Calu3 (cell line): ENCODE measurements around the gene UBTD2. TPM values are rescaled to one million over a fixed set of nuclear protein-coding genes. Genes with fewer than 3 reads are reported as not detected.

Source experiments
- BruUV-seq: library from RNA; stranded (reverse); fragments of 400-500 nt; replicated peaks from 2 replicates; lab custom pipeline; 2021; lab: Mats Ljungman, UMichigan
- CTCF ChIA-PET: fragments of 300-600 bp; sonication (Branson Sonifier 250); formaldehyde crosslinking; loops from one replicate; lab custom pipeline; 2022; ENCODE audit warnings: antibody characterized with exemption; lab: Charles Lee
- DNase-seq: peaks from one replicate; pipeline ENCODE4 v3.0.0; 2022
- H3K27ac Mint-ChIP-seq: one replicate; pipeline ENCODE4 v1.8.0; 2022; ENCODE audit warnings: mixed read lengths; ENCODE audit not compliant: unreplicated experiment
- H3K27me3 Mint-ChIP-seq: one replicate; pipeline ENCODE4 v1.8.0; 2022; ENCODE audit warnings: mixed read lengths; ENCODE audit not compliant: unreplicated experiment
- H3K36me3 Mint-ChIP-seq: one replicate; pipeline ENCODE4 v1.8.0; 2022; ENCODE audit warnings: mild to moderate bottlenecking, moderate library complexity, mixed read lengths; ENCODE audit not compliant: insufficient read depth, unreplicated experiment
- H3K4me1 Mint-ChIP-seq: one replicate; pipeline ENCODE4 v1.8.0; 2022; ENCODE audit warnings: mild to moderate bottlenecking, low read depth, mixed read lengths; ENCODE audit not compliant: unreplicated experiment
- H3K4me3 Mint-ChIP-seq: one replicate; pipeline ENCODE4 v1.8.0; 2022; ENCODE audit warnings: mild to moderate bottlenecking, low read depth, moderate library complexity, mixed read lengths; ENCODE audit not compliant: unreplicated experiment
- H3K9me3 Mint-ChIP-seq: one replicate; pipeline ENCODE4 v1.8.0; 2022; ENCODE audit warnings: low read depth, mixed read lengths; ENCODE audit not compliant: unreplicated experiment
- intact Hi-C: fragments of 100-400 bp; cut with micrococcal nuclease; formaldehyde crosslinking; loops from one replicate; pipeline ENCODE4 v1.10.0; 2022; ENCODE audit not compliant: unreplicated experiment
- total RNA-seq: library from RNA; stranded (reverse); gene quantifications from 2 replicates; pipeline ENCODE4 v1.2.3, GENCODE V29; 2022
- TF ChIP-seq, protein P1 (sequence below): fragments of 200-600 bp; IDR thresholded peaks from one replicate; pipeline ENCODE4 v1.8.0; 2022; ENCODE audit warnings: antibody characterized with exemption; ENCODE audit not compliant: unreplicated experiment

The UBTD2 gene
- total RNA-seq, 1 experiment from 2014 or later, result 21.1 TPM

DNA sequence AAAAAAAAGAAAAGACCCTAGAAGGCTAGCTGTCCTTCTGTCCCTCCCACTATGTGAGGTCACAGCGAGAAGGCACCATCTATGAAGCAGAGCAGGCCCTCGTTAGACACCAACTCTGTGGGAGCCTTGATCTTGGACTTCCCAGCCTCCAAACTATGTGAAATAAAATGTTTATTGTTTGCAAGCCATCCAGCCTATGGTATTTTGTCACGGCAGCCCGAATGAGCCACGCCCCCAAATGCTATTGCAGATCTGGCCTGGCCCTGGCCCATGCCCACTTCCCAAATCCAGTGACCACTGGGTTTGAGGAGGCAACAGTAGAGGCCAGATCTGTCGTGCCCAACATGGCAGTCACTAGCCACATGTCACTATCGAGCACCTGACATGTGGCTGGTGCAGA, 106.4 kb downstream of the UBTD2 start:
- H3K4me3 Mint-ChIP-seq, result no peak overlapping the region
- no peak for DNase-seq
- H3K36me3 Mint-ChIP-seq, result peaks cover 4% of the 10 kb centered on the region
- CTCF ChIA-PET, result interaction anchor here (1.1 kb wide), 1 partner anchor 11 kb away, joined by 3 read pairs; the partner anchor contains the start of gene STK10
- no peak overlapping the region for H3K27ac Mint-ChIP-seq
- TF ChIP-seq, protein P1, sequence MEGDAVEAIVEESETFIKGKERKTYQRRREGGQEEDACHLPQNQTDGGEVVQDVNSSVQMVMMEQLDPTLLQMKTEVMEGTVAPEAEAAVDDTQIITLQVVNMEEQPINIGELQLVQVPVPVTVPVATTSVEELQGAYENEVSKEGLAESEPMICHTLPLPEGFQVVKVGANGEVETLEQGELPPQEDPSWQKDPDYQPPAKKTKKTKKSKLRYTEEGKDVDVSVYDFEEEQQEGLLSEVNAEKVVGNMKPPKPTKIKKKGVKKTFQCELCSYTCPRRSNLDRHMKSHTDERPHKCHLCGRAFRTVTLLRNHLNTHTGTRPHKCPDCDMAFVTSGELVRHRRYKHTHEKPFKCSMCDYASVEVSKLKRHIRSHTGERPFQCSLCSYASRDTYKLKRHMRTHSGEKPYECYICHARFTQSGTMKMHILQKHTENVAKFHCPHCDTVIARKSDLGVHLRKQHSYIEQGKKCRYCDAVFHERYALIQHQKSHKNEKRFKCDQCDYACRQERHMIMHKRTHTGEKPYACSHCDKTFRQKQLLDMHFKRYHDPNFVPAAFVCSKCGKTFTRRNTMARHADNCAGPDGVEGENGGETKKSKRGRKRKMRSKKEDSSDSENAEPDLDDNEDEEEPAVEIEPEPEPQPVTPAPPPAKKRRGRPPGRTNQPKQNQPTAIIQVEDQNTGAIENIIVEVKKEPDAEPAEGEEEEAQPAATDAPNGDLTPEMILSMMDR, result no peak
- no peaks in the 10 kb centered on the region for H3K27me3 Mint-ChIP-seq
- peaks cover 8% of the 10 kb centered on the region for H3K4me1 Mint-ChIP-seq
- H3K9me3 Mint-ChIP-seq, result no peaks in the 10 kb centered on the region
- intact Hi-C loops, result no loop called here
- BruUV-seq, result no TSS peak

DNA sequence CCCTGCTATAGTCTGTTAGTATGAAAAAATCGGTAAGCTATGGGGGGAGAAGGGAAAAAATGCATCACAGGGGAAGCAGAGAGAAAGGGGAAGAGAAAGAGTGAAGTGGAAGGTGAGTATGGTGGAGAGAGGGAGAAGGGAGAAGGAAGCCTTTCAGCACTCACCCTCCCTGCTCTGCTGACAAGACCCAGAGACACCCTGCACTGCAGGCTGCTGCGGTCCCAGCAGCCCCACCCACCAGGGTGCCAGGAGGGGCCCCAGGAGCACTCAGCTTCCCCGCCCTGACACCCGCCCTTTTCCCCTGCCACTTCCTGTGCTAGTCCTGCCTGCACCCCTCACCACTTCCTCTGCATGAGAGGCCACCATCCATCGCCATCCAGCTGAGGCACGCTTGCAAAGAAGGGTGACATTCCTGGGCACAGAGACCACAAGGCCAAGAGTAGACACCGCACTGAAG, 108.3 kb downstream of the UBTD2 start:
- H3K27me3 Mint-ChIP-seq, result no peaks in the 10 kb centered on the region

DNA sequence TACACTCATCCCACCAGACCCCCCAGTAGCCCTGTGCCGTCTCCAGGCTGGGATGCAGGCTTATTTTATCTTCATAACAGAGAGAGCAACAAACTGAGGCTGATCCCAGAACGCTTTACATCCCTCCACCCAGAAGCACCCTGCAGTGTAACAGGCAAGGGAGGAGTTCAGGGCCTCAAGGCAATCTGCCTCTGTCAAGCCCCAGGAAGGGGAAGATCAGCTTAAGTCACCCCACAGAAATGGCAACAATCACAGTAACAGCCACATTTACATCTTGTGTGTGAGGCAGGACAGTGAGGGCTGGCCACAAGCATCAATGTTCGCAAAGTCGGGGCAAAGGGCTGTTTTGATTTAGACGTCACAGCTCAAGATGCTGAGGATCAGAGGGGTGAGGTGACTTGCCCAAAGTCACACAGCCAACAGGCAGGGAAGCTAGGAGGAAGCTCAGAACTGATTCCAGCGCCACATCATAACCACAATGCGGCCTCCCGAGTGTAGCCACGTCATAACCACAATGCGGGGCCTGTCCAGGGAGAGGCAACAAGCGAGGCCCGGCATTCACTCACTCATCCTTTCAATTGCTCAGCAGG, 109.9 kb downstream of the UBTD2 start:
- CTCF ChIA-PET, result interaction anchor here (1.3 kb wide), 1 partner anchor 11 kb away, joined by 3 read pairs; no protein-coding TSS in a partner anchor
- Mint-ChIP-seq H3K27ac (no peak overlapping the region), H3K36me3 (peaks cover 4% of the 10 kb centered on the region), H3K4me1 (peaks cover 8% of the 10 kb centered on the region), H3K9me3 (no peaks in the 10 kb centered on the region), H3K27me3 (no peaks in the 10 kb centered on the region), H3K4me3 (no peak overlapping the region)
- TF ChIP-seq, protein P1, result no peak
- DNase-seq, result no peak
- BruUV-seq, result no TSS peak
- intact Hi-C loops, result no loop called here

More for the DNA sequence above, 108.3 kb downstream of the UBTD2 start:
- peaks cover 4% of the 10 kb centered on the region for H3K36me3 Mint-ChIP-seq
- DNase-seq, result no peak
- intact Hi-C loops, result no loop called here
- TF ChIP-seq, protein P1, result no peak
- no peaks in the 10 kb centered on the region for H3K9me3 Mint-ChIP-seq
- CTCF ChIA-PET, result no interaction called here
- H3K27ac Mint-ChIP-seq, result no peak overlapping the region
- no TSS peak for BruUV-seq
- H3K4me3 Mint-ChIP-seq, result no peak overlapping the region
- peaks cover 8% of the 10 kb centered on the region for H3K4me1 Mint-ChIP-seq

DNA sequence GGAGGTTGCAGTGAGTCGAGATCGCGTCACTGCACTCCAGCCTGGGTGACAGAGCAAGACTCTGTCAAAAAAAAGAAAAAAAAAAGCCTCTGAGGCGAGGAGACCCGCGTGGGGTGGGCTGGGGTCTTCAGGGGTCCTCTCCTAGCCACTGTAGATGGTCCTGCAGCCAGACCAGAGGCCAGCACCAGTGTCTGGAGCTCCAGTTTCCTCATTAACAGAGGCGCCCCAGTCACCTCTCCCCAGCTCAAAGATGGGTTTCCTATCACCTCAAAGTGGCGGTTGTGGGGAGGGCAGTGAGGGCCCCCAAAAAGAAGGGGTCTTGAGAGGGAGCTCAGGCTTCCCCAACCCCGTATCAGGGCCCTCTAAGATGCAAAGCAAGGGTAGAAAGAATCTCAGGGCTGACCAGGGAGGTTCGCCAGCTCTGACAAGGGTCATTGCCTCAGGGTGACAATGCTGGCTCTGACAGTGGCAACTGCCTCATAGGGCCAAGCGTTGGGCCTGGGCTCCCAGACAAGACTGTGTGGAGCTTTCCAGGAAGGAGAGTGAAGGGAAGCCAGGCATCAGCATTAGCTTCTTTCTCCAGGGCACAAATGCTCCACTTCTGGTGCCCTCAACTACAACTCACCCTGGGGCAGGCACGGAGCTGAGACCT, 110.5 kb downstream of the UBTD2 start:
- Mint-ChIP-seq H3K4me1 (peaks cover 8% of the 10 kb centered on the region), H3K27ac (no peak overlapping the region), H3K9me3 (no peaks in the 10 kb centered on the region), H3K27me3 (no peaks in the 10 kb centered on the region), H3K36me3 (peaks cover 4% of the 10 kb centered on the region), H3K4me3 (no peak overlapping the region)
- no TSS peak for BruUV-seq
- TF ChIP-seq, protein P1, result no peak
- intact Hi-C loops, result no loop called here
- DNase-seq, result no peak
- CTCF ChIA-PET, result interaction anchor here (0.9 to 1.3 kb wide), 2 partner anchors 11 kb away, joined by 3 read pairs; no protein-coding TSS in a partner anchor
